ENCODE measurements around the gene LTBP3. TPM values are rescaled to one million over a fixed set of nuclear protein-coding genes. Genes with fewer than 3 reads are reported as not detected.

LTBP3 gene
- total RNA-seq, 3 donors from 2014 or later: 63.0 to 98.9 (median 95.7) TPM

DNA sequence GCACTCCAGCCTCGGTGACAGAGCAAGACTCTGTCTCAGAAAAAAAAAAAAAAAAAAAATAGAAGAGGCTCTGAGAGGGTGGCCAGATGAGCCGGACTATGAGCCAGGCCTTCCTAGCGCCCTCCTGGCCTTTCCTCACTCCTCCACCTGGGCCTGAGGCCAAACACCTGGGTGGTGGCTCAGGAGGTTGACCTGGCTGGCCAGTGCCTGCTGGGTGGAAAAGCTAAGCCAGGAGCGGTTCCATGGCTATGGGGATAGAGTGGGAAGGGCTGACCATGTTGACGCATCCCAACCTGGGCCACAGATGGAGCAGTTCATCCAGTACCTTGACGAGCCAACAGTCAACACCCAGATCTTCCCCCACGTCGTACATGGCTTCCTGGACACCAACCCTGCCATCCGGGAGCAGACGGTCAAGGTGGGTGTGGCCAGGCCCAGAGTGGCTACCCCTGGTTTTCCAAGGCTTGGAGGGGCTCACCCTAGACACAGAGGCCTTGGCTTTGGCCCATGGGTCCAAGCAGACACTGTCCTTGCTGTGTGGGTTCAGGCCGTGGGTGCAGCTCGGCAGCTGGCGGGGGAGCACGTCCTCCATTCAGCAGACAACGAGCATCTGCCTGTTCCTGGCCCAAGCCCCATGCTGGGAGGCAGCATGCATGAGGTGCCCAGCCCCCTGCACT lies 25.6 kb downstream of the LTBP3 start:
- Histone ChIP-seq H3K27ac (no peak overlapping the region), H3K4me3 (no peak overlapping the region), H3K36me3 (peaks cover 8% of the 10 kb centered on the region), H3K9me3 (no peaks in the 10 kb centered on the region), H3K27me3 (no peaks in the 10 kb centered on the region), H3K4me1 (no peaks in the 10 kb centered on the region)
- intact Hi-C loops (cut with DNase I; ENCODE audit: low total_unique reads): no loop called here
- DNase-seq (ENCODE audit: low spot score in 2 of 2): no peak
- no peak for TF ChIP-seq POLR2A (IDR thresholded peaks at IDR 0.05)
- TF ChIP-seq POLR2AphosphoS5 (IDR thresholded peaks at IDR 0.05): no peak
- TF ChIP-seq, protein P1, sequence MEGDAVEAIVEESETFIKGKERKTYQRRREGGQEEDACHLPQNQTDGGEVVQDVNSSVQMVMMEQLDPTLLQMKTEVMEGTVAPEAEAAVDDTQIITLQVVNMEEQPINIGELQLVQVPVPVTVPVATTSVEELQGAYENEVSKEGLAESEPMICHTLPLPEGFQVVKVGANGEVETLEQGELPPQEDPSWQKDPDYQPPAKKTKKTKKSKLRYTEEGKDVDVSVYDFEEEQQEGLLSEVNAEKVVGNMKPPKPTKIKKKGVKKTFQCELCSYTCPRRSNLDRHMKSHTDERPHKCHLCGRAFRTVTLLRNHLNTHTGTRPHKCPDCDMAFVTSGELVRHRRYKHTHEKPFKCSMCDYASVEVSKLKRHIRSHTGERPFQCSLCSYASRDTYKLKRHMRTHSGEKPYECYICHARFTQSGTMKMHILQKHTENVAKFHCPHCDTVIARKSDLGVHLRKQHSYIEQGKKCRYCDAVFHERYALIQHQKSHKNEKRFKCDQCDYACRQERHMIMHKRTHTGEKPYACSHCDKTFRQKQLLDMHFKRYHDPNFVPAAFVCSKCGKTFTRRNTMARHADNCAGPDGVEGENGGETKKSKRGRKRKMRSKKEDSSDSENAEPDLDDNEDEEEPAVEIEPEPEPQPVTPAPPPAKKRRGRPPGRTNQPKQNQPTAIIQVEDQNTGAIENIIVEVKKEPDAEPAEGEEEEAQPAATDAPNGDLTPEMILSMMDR (IDR thresholded peaks at IDR 0.05): no peak

DNA sequence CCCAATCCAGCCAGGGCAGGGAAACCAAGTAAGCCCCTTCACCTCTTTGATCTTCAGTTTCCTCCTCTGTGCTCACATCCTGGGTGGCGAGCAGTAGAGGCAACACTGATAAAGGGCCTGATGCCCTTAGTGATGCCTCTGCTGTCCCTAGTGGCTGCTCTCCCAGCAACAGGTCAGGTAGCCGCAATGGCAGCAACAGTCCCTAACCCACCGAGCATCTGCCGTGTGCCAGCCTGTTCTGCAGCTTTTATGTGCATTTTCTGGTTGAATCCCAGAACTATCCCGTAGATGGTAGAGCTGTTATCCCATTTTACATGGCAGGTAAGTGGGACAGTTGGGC lies 28.0 kb downstream of the LTBP3 start:
- no peak overlapping the region for H3K27ac ChIP-seq
- H3K4me1 ChIP-seq: peaks cover 5 to 8% of the 10 kb centered on the region in 2 donors
- intact Hi-C loops (cut with DNase I; ENCODE audit: low total_unique reads): no loop called here
- H3K27me3 ChIP-seq: no peaks in the 10 kb centered on the region
- H3K4me3 ChIP-seq: no peak overlapping the region
- no peak for DNase-seq (ENCODE audit: low spot score in 2 of 2)
- no peaks in the 10 kb centered on the region for H3K9me3 ChIP-seq
- TF ChIP-seq POLR2AphosphoS5 (IDR thresholded peaks at IDR 0.05) (no peak), POLR2A (IDR thresholded peaks at IDR 0.05) (no peak)
- TF ChIP-seq, protein P1 (IDR thresholded peaks at IDR 0.05): no peak
- peaks cover 8% of the 10 kb centered on the region for H3K36me3 ChIP-seq

DNA sequence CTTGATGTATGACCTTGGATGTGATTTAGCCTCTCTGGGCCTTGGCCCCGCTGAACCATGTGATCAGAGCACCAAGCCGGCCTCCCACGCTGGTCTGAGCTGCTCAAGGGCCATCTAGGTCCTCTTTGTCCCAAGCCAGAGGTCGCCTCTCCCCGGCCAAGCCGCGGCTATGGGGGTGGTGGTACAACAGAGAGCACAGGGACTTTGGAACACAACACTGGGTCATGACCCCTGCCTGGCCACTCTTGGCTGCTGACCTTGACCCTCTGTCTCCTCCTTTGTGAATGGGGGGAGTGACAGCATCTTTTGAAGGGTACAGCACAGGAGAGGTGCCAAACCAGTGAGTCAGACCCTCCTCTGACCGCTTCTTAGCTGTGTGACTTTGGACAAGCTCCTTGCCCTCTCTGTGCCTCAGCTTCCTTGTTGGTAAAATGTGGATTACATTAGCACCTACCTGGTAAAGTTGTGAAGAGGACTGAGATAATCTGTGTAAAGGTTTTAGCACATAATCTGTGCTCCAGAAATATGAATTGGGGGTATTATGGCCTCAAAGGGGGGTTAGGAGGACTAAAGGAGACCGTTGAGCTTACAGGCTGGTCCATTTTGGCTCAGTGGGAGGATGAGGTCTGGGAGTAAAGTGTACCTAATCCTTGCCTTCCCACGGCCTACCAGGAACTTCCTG lies 28.5 kb downstream of the LTBP3 start:
- H3K27me3 ChIP-seq: no peaks in the 10 kb centered on the region
- peaks cover 8% of the 10 kb centered on the region for H3K36me3 ChIP-seq
- no peak for DNase-seq (ENCODE audit: low spot score in 2 of 2)
- TF ChIP-seq POLR2AphosphoS5 (IDR thresholded peaks at IDR 0.05): no peak
- TF ChIP-seq, protein P1 (IDR thresholded peaks at IDR 0.05): no peak
- no peak for TF ChIP-seq POLR2A (IDR thresholded peaks at IDR 0.05)
- no peak overlapping the region for H3K4me3 ChIP-seq
- peaks cover 5 to 8% of the 10 kb centered on the region in 2 donors for H3K4me1 ChIP-seq
- intact Hi-C loops (cut with DNase I; ENCODE audit: low total_unique reads): no loop called here
- H3K27ac ChIP-seq: no peak overlapping the region
- no peaks in the 10 kb centered on the region for H3K9me3 ChIP-seq

DNA sequence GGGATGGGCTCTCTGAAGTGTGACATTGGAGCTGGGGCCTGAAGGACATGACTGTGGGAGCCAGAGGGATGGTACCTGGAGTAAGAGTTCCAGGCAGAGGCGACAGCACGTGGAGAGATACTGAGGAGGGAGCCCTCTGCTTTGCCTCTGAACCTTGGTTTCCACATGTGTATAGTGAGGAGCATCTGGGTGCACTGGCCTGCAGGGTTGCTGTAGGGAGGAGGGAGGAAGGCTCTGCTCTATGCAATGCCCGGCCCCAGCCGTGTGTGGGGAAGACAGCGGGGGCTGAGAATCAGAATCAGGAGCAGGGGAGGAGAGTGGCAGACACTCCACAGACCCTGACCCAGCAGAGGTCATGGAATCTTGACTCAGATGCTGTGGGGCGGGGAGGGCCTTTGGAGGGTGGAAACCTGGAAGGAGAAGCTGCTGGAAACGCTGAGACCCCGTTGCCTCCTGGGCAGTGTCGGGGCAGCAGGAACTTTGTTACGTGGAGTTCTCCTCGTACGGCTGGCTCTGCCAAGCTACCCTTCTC lies 29.3 kb downstream of the LTBP3 start:
- Histone ChIP-seq H3K4me3 (no peak overlapping the region), H3K27me3 (no peaks in the 10 kb centered on the region), H3K4me1 (peaks cover 5 to 13% of the 10 kb centered on the region in 2 donors), H3K27ac (no peak overlapping the region), H3K9me3 (no peaks in the 10 kb centered on the region), H3K36me3 (peaks cover 8% of the 10 kb centered on the region)
- intact Hi-C loops (cut with DNase I; ENCODE audit: low total_unique reads): no loop called here
- no peak for TF ChIP-seq POLR2A (IDR thresholded peaks at IDR 0.05)
- TF ChIP-seq, protein P1 (IDR thresholded peaks at IDR 0.05): no peak
- TF ChIP-seq POLR2AphosphoS5 (IDR thresholded peaks at IDR 0.05): no peak
- no peak for DNase-seq (ENCODE audit: low spot score in 2 of 2)

DNA sequence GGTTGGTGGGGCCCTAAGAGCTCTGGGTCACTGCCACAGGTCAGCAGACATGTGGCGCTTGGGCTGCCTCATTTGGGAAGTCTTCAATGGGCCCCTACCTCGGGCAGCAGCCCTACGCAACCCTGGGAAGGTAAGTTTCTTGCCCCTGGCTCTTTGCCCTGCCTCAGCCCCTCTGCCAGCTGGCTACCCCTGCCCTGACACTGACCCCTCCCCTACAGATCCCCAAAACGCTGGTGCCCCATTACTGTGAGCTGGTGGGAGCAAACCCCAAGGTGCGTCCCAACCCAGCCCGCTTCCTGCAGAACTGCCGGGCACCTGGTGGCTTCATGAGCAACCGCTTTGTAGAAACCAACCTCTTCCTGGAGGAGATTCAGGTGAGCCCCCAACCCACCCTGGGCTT lies 31.4 kb downstream of the LTBP3 start:
- H3K36me3 ChIP-seq: peaks cover 8% of the 10 kb centered on the region
- intact Hi-C loops (cut with DNase I; ENCODE audit: low total_unique reads): no loop called here
- TF ChIP-seq POLR2AphosphoS5 (IDR thresholded peaks at IDR 0.05) (no peak), POLR2A (IDR thresholded peaks at IDR 0.05) (no peak)
- TF ChIP-seq, protein P1 (IDR thresholded peaks at IDR 0.05): no peak

More for the DNA sequence above, 31.4 kb downstream of the LTBP3 start:
- peaks cover 5 to 13% of the 10 kb centered on the region in 2 donors for H3K4me1 ChIP-seq
- H3K9me3 ChIP-seq: no peaks in the 10 kb centered on the region
- DNase-seq (ENCODE audit: low spot score in 2 of 2): no peak
- H3K27ac ChIP-seq: no peak overlapping the region
- H3K4me3 ChIP-seq: peak overlapping the region in 1 of 3 donors; percentile 92
- H3K27me3 ChIP-seq: no peaks in the 10 kb centered on the region
